ENCODE data around the gene GPC1.
"Not testable (repeated sequence)": the region's sequence is repeated elsewhere in the genome, so short reads cannot be mapped to it uniquely, and the experiment has no call there.

GPC1 gene

DNA sequence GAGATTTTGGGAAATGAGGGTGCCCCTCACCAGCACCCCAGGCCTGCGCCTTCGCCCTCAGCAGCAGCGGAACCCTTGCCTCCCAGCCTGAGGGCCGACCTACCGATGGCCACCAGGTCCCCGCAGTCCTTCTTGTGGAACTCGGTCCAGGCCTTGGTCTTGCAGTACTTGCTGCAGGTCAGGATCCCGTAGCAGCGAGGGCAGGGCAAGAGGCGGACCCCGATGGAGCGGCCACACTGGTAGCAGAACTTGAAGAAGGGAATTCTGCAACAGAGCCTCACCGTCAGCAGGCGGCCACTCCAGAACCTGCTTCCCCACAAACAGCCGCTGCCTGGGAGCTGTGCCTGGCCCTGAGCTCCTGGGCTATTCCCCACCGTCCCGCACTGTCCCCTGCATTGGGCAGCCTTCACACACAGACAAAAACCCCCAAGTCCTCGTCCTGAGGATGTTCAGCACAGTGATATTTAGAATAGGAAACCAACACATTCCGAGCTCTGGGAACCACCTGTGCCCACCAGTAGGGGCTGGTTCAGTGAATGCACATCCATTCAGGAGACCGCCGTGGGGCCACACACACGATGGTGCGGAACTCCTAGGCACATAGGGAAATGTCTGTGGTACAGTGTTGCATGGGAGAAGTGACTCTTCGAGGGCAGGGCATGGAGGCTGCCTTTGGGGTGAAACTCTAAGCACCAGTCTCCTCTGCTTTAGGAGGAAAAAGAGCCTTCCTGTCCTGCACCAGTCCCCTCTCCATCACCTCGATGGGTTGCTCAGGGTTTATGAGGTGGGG is 45.6 kb downstream of the GPC1 start:
- Mint-ChIP-seq H3K36me3 (ENCODE audit: low read depth) (no peaks in the 10 kb centered on the region), H3K27me3 (ENCODE audit: low read depth) (no peaks in the 10 kb centered on the region), H3K27ac (no peak overlapping the region), H3K4me1 (ENCODE audit: low read depth) (no peaks in the 10 kb centered on the region), H3K9me3 (peaks cover 8% of the 10 kb centered on the region), H3K4me3 (no peak overlapping the region)

DNA sequence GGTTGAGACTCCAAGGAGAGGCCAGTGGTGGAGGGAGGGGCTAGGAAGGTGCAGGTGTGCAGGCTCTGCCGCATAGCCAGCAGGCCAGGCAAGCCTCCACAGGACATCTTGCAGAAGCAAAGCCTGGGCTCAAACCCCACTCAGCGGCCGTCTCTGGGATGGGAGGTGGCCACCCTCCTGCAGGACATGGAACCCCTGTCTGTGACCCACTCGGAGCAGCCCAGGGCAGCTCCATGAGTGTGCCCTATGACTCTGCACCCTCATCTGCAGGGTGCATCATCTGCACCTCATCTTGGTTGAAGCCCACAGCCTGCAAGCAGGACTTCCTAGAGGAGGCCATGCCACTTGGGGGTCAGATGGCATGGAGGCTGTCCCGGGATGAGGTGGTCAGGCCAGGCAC is 46.3 kb downstream of the GPC1 start:
- no peaks in the 10 kb centered on the region for H3K27me3 Mint-ChIP-seq (ENCODE audit: low read depth)
- H3K9me3 Mint-ChIP-seq: peaks cover 4% of the 10 kb centered on the region
- no peak overlapping the region for H3K27ac Mint-ChIP-seq
- no peaks in the 10 kb centered on the region for H3K4me1 Mint-ChIP-seq (ENCODE audit: low read depth)
- no peaks in the 10 kb centered on the region for H3K36me3 Mint-ChIP-seq (ENCODE audit: low read depth)
- H3K4me3 Mint-ChIP-seq: no peak overlapping the region

DNA sequence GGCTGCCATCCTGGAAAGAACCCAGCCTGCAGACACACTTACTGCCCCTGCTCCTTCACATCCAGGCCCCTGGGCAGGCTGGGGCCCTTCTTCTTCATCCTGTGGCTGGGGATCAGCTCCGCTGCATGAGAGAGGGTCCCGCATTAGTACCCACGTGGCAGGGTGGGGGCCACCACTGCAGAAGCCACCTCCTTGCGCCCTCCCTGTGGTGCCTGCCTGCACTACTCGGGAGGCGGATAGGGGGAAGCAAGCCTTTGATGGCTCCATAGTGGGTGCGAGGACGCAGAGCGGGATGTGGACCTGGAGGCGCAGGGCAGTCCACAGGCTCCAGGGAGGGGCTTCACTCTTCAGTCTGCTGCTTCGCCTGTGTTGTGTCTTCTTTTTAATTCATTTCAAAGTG is 46.7 kb downstream of the GPC1 start:
- H3K9me3 Mint-ChIP-seq: peaks cover 8% of the 10 kb centered on the region
- no peaks in the 10 kb centered on the region for H3K27me3 Mint-ChIP-seq (ENCODE audit: low read depth)
- peaks cover 2% of the 10 kb centered on the region for H3K36me3 Mint-ChIP-seq (ENCODE audit: low read depth)
- H3K4me1 Mint-ChIP-seq (ENCODE audit: low read depth): no peaks in the 10 kb centered on the region
- no peak overlapping the region for H3K27ac Mint-ChIP-seq
- H3K4me3 Mint-ChIP-seq: no peak overlapping the region

DNA sequence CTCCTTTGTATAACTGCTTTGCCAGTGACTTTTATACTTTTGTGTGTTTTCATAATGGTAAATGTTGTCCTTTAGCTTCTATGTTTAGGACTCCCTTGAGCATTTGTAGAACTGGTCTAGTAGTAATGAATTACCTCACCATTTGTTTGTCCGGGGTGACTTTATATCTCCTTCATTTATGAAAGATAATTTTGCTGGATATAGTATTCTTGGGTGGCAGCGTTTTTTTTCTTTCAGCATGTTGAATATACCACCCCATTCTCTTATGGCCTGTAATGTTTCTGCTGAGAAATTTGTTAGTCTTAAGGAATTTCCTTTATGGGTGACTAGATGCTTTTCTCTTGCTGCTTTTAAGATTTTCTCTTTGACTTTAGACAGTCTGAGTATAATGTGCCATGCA is 56.0 kb downstream of the GPC1 start:
- Mint-ChIP-seq H3K9me3 (peaks cover 55% of the 10 kb centered on the region), H3K36me3 (ENCODE audit: low read depth) (peaks cover 11% of the 10 kb centered on the region), H3K4me3 (no peak overlapping the region), H3K27ac (no peak overlapping the region), H3K27me3 (ENCODE audit: low read depth) (no peaks in the 10 kb centered on the region), H3K4me1 (ENCODE audit: low read depth) (no peaks in the 10 kb centered on the region)

DNA sequence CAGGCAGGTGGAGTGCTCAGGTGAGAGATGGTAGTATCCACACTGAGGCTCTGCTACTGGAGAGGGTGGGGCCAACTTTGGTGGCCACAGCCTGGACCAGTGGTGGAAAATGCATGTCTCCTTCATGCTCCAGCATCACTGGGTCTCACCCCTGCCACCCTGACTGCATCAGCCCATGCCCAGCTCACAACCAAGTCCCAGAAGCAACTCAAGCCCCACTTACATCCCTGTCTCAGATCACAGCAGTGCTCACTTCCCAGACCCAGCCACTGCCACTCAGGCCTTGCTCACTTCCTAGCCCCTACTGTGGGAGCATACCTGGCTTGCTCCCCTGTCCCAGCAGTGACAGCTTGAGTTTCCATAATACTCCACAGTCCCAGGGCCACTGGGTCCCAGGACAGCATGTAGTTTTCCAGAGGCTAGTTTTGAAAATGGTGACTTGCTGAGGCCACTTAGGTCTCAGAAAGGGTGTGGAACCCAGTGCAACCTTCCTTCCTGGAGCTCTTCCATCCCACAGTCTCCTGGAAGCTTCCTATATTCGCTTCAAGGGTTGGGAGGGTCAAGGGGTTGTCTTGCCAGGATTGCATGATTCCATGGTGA is 58.8 kb downstream of the GPC1 start:
- H3K27ac Mint-ChIP-seq: no peak overlapping the region
- H3K4me1 Mint-ChIP-seq (ENCODE audit: low read depth): no peaks in the 10 kb centered on the region
- H3K27me3 Mint-ChIP-seq (ENCODE audit: low read depth): no peaks in the 10 kb centered on the region
- peaks cover 33% of the 10 kb centered on the region for H3K9me3 Mint-ChIP-seq
- no peak overlapping the region for H3K4me3 Mint-ChIP-seq
- H3K36me3 Mint-ChIP-seq (ENCODE audit: low read depth): peaks cover 11% of the 10 kb centered on the region

DNA sequence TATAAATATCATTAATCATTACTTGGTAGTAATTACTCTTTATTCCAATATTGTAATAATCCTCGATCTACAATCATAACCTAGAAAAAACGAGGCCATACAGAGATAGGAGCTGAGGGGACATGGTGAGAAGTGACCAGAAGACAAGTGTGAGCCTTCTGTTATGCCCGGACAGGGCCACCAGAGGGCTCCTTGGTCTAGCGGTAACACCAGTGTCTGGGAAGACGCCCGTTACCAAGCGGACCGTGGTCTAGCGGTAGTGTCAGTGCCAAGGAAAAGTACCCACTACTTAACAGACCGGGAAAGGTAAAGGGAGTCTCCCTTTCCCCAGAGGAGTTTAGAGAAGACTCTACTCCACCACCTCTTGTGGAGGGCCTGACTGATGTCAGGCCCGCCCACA is 59.5 kb downstream of the GPC1 start:
- not testable (repeated sequence) for H3K27me3 Mint-ChIP-seq (ENCODE audit: low read depth); H3K27ac Mint-ChIP-seq; H3K4me1 Mint-ChIP-seq (ENCODE audit: low read depth); H3K4me3 Mint-ChIP-seq
- H3K36me3 Mint-ChIP-seq (ENCODE audit: low read depth): peaks cover 11% of the 10 kb centered on the region
- H3K9me3 Mint-ChIP-seq: peaks cover 28% of the 10 kb centered on the region

DNA sequence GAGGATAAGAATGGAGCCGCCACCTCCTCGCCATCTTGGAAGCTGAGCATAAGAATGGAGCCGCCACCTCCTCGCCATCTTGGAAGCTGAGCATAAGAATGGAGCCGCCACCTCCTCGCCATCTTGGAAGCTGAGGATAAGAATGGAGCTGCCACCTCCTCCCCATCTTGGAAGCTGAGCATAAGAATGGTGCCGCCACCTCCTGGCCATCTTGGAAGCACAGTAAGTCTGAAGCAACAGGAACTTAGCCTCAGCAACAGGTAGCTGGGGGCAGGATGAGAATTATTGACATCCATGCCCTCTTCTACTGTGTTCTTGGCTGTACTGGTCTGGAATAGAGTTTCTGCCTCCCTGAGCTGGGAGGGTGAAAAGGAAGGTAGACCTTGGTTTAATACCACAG is 61.6 kb downstream of the GPC1 start:
- H3K27me3 Mint-ChIP-seq (ENCODE audit: low read depth); H3K4me3 Mint-ChIP-seq; H3K27ac Mint-ChIP-seq; H3K4me1 Mint-ChIP-seq (ENCODE audit: low read depth); H3K36me3 Mint-ChIP-seq (ENCODE audit: low read depth): not testable (repeated sequence)
- H3K9me3 Mint-ChIP-seq: peaks cover 11% of the 10 kb centered on the region

DNA sequence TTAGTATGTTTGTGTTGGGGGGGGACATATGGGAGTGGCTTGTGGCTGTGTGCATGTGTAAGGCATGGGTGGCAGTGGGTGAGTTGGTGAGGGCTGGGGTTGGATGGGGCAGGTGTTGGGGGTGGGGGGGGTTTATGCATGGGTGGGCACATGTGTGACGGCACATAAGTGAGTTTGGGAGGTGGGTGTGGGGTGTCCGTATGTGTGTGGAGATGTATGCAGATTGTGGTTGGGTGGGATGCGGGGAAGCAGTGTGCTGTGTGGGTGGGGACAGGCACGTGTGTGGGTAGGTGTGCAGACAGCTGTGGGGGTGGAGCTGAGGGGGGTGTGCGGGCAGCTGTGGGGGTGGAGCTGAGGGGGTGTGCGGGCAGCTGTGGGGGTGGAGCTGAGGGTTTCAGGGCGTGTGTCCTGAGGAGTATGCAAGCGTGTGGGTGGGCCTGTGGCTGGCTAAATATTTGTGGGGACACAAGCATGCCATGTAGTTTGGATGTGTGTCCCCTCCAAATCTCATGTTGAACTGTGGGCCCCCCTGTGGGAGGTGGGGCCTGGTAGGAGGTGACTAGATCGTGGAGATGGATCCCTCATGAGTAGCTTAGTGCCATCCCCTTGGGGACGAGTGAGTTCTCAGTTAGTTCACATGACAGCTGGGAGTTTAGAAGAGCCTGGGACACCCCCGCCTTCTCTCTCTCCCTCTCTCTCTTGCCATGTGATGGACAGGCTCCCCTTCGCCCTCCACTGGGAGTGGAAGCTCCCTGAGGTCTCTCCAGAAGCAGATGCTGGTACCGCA is 62.9 kb downstream of the GPC1 start:
- Mint-ChIP-seq H3K27ac (no peak overlapping the region), H3K36me3 (ENCODE audit: low read depth) (peaks cover 6% of the 10 kb centered on the region), H3K27me3 (ENCODE audit: low read depth) (no peaks in the 10 kb centered on the region), H3K4me1 (ENCODE audit: low read depth) (no peaks in the 10 kb centered on the region), H3K4me3 (no peak overlapping the region), H3K9me3 (peaks cover 5% of the 10 kb centered on the region)

DNA sequence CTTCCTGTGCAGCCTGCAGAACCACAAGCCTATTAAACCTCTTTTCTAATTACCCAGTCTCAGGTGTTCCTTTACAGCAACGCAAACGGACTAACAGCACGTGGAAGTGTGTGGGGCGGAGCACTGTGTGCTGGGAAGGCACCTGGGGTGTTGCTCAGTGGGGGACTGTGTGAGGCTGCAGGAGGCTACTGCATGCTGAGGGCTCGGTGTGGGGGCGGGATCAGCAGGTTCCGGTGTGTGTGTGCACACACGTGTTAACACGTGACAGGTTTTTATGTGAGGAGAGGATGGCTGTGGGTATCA is 63.4 kb downstream of the GPC1 start:
- H3K36me3 Mint-ChIP-seq (ENCODE audit: low read depth): peaks cover 3% of the 10 kb centered on the region
- H3K4me3 Mint-ChIP-seq: no peak overlapping the region
- no peak overlapping the region for H3K27ac Mint-ChIP-seq
- no peaks in the 10 kb centered on the region for H3K27me3 Mint-ChIP-seq (ENCODE audit: low read depth)
- H3K9me3 Mint-ChIP-seq: no peaks in the 10 kb centered on the region
- H3K4me1 Mint-ChIP-seq (ENCODE audit: low read depth): no peaks in the 10 kb centered on the region

DNA sequence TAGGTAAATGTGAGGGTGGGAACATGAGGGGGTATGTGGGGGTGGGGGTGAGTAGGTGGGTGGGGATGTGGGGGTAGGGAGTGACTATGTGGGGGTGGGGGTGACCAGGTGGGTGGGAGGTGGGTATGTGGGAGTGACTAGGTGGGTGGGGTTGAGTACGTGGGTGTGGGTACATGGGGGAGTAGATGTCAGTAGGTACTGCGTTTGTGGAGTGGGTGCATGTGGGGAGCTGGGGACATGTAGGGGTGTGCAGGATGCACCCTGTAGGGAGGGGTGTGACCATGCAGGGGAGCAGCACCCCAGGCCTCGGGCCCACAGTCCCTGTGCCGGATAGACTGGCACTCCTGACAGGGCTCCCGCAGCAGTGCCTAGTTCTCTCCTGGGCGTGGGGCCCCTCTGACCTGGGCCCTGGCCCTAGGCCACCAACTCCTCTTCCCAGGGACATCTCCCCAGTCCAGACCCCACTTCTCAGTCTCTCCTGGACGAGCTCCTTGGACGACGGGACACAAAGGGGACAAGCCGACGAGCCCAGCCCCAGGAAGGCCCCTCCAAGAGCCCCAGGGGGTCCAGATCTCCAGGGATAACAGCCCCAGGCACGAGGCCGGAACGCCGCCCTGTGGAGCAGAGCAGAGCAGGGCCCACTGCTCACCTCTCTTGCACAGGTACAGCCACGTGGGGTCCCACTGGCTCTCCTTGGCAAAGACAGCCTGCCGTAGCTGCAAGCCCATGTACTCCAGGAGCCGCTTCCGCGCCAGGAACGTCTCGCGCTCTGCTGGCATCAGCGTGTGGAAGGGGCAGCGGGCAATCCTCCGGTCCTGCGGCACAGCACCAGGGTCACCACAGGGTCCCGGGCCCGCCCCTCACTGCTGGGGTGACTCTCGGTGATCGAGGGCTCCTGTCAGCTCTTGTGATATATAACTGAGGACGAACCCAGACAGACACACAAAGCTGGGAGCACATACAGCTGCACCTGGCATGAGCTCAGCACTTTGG is 64.1 kb downstream of the GPC1 start:
- H3K9me3 Mint-ChIP-seq: no peaks in the 10 kb centered on the region
- H3K4me1 Mint-ChIP-seq (ENCODE audit: low read depth): no peaks in the 10 kb centered on the region
- no peaks in the 10 kb centered on the region for H3K27me3 Mint-ChIP-seq (ENCODE audit: low read depth)
- H3K36me3 Mint-ChIP-seq (ENCODE audit: low read depth): peaks cover 3% of the 10 kb centered on the region
- H3K4me3 Mint-ChIP-seq: no peak overlapping the region
- H3K27ac Mint-ChIP-seq: no peak overlapping the region

DNA sequence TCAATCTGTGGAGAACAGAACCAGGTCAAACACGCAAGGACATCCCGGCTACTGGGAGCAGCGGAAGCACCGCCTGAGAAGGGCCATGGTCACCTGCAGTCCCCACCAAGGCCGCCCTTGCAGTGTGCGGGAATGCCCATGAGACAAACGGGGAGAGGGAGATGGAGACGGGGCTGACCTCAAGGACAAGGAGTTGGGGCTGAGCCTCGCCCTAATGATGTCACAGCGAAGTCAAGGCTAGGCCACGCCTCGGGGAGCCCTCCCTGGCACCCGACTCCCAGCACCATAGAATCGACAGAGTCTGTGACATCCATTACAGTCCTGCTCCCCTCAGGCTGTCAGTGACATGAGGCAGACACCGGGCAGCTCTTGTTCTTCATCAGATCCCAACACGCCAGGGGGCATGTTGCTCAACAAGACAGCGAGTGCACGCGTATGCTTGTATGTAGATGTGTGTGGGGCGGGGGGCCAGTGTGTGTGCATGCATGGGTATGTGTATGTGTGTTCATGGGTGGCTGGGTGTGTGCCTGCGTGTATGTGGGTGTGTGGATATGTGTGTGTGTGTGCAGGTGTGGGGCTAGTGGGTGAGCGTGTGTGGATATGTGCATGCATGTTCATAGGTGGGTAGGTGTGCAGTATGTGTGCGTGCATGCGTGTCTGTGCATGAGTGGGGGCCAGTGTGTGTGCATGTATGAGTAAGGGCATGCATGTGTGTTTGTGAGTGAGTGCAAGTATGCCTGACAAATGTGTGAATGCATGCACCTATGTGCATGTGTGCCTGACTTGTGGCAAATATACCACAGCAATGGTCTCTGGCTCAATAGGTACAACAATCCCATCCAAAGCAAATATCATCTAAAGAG is 65.3 kb downstream of the GPC1 start:
- no peaks in the 10 kb centered on the region for H3K9me3 Mint-ChIP-seq
- peaks cover 3% of the 10 kb centered on the region for H3K36me3 Mint-ChIP-seq (ENCODE audit: low read depth)
- no peaks in the 10 kb centered on the region for H3K27me3 Mint-ChIP-seq (ENCODE audit: low read depth)
- no peaks in the 10 kb centered on the region for H3K4me1 Mint-ChIP-seq (ENCODE audit: low read depth)
- no peak overlapping the region for H3K27ac Mint-ChIP-seq
- H3K4me3 Mint-ChIP-seq: no peak overlapping the region

DNA sequence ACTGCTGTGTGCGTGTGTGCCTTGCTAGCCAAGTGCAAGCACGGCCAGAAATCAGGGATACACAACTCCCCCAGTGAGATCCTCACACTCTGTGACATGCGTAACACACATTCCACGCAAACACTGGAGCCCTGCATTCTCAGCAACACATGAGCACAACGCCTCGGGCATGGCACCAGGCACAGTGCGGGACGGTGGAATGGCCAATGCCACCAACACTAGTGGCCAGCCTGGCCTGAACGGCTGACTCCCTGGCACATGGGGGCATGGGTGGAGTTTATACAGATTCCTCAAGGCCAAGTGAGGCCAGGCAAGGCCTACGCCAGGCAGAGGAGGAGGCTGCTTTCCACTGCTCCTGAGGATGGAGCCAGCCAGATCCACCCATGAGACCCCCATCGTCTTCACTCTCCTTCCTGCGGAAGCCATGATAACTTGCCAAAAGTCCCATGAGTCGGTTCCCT is 66.1 kb downstream of the GPC1 start:
- H3K36me3 Mint-ChIP-seq (ENCODE audit: low read depth): peaks cover 3% of the 10 kb centered on the region
- H3K9me3 Mint-ChIP-seq: no peaks in the 10 kb centered on the region
- no peak overlapping the region for H3K4me3 Mint-ChIP-seq
- H3K27ac Mint-ChIP-seq: no peak overlapping the region
- H3K4me1 Mint-ChIP-seq (ENCODE audit: low read depth): no peaks in the 10 kb centered on the region
- H3K27me3 Mint-ChIP-seq (ENCODE audit: low read depth): no peaks in the 10 kb centered on the region

DNA sequence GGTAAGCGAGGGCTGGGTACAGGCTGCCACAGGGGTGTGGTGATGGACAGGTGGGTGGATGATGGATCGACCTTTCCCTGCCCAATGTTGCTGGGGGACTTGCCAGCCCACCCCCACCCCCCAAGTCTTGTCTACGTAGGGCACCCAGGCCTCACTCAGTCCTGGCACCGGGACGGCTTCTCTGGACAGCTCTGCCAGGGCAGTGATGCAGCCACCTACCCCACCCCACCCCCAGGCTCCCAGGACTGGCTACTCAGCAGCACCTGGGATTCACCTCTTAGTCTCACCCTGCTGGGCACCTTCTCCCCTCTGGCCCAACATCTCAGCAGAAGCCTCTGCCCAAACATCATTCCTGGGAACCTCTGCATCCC is 66.6 kb downstream of the GPC1 start:
- peaks cover 3% of the 10 kb centered on the region for H3K36me3 Mint-ChIP-seq (ENCODE audit: low read depth)
- no peaks in the 10 kb centered on the region for H3K9me3 Mint-ChIP-seq
- H3K27me3 Mint-ChIP-seq (ENCODE audit: low read depth): no peaks in the 10 kb centered on the region
- H3K4me1 Mint-ChIP-seq (ENCODE audit: low read depth): no peaks in the 10 kb centered on the region
- H3K27ac Mint-ChIP-seq: no peak overlapping the region
- no peak overlapping the region for H3K4me3 Mint-ChIP-seq
